NCI-H2107 treated with DMSO at 0.1 percent for 48 hours (cell line): ENCODE results near the gene MDN1.
A peak's percentile ranks its signal among the peaks of the same experiment; 100 is the strongest.
"Not testable (repeated sequence)": the region's sequence is repeated elsewhere in the genome, so short reads cannot be mapped to it uniquely, and the experiment has no call there.

Experiments used
- DNase-seq: peaks from one replicate; lab custom pipeline; 2025; ENCODE audit not compliant: unreplicated experiment; lab: John Stamatoyannopoulos, UW

The MDN1 gene, protein sequence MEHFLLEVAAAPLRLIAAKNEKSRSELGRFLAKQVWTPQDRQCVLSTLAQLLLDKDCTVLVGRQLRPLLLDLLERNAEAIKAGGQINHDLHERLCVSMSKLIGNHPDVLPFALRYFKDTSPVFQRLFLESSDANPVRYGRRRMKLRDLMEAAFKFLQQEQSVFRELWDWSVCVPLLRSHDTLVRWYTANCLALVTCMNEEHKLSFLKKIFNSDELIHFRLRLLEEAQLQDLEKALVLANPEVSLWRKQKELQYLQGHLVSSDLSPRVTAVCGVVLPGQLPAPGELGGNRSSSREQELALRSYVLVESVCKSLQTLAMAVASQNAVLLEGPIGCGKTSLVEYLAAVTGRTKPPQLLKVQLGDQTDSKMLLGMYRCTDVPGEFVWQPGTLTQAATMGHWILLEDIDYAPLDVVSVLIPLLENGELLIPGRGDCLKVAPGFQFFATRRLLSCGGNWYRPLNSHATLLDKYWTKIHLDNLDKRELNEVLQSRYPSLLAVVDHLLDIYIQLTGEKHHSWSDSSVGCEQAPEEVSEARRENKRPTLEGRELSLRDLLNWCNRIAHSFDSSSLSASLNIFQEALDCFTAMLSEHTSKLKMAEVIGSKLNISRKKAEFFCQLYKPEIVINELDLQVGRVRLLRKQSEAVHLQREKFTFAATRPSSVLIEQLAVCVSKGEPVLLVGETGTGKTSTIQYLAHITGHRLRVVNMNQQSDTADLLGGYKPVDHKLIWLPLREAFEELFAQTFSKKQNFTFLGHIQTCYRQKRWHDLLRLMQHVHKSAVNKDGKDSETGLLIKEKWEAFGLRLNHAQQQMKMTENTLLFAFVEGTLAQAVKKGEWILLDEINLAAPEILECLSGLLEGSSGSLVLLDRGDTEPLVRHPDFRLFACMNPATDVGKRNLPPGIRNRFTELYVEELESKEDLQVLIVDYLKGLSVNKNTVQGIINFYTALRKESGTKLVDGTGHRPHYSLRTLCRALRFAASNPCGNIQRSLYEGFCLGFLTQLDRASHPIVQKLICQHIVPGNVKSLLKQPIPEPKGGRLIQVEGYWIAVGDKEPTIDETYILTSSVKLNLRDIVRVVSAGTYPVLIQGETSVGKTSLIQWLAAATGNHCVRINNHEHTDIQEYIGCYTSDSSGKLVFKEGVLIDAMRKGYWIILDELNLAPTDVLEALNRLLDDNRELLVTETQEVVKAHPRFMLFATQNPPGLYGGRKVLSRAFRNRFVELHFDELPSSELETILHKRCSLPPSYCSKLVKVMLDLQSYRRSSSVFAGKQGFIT (N-terminal part only)

DNA sequence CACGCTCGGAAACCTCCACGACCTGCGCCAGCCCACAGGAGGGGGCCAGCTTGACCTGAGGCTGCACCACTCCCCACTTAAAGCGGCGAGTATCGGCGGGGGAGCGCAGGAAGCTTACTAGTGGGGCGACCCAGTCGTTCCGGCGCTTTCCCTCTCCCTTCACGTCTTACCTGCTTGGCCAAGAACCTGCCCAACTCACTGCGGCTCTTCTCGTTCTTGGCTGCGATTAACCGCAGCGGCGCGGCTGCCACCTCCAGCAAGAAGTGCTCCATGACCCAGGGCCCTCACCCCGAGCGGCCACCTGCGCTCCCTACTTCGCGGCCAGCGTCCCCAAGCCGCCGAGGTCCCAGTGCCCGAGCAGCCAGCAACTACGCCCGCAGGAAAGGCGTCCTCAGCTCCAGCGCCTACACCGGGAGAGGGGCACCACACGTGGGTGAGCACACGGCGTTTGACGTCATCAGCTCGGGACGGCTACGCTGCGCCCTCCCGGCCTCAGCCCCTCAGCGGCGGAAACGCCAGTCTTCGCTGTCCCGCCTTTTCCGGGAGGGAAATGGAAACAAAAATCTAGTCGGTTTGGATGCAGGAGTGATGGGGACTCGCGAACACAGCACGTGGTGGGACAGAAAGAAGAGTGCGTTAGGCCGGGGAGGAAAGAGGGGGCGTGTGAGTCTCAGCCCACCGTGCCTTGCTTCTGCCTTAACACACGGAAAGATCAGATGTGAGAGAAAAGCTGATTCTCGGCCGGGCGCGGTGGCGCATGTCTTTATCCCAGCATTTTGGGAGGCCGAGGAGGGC is at the start of gene MDN1:
TSS of gene MDN1 (minus strand) at position 459 of the 795 bp plus-strand sequence. CDS start at position 272, 187 bp downstream.
- peak; percentile 78 for DNase-seq

DNA sequence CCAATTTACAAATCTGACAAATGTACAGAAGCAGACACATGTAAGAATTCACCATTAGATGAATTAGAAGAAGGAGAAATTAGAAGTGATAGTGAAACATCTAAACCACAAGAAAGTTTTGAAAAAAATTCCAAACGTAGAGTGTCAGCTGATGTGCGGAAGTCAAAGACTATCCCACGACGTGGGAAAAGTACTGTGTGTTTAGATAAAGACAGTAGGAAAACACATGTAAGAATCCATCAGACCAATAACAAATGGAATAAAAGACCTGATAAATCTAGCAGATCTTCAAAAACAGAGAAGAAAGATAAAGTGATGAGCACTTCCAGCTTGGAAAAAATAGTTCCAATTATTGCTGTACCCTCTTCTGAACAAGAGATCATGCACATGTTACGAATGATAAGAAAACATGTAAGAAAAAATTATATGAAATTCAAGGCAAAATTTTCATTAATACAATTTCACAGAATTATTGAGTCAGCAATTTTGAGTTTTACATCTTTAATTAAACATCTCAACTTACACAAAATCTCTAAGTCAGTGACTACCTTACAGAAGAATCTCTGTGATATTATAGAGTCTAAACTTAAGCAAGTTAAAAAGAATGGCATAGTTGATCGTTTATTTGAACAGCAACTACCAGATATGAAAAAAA is 46.6 kb upstream of the MDN1 start:
- DNase-seq, result no peak

DNA sequence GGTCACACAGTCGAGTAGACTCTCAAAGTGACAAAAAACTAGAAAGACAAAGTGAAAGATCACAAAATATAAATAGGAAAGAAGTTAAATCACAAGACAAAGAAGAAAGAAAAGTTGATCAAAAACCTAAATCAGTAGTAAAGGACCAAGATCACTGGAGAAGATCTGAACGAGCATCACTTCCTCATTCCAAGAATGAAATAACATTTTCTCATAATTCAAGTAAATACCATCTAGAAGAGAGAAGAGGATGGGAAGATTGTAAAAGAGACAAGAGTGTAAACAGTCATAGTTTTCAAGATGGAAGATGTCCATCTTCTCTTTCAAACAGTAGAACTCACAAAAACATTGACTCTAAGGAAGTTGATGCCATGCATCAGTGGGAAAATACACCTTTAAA is 43.1 kb upstream of the MDN1 start:
- no peak for DNase-seq

DNA sequence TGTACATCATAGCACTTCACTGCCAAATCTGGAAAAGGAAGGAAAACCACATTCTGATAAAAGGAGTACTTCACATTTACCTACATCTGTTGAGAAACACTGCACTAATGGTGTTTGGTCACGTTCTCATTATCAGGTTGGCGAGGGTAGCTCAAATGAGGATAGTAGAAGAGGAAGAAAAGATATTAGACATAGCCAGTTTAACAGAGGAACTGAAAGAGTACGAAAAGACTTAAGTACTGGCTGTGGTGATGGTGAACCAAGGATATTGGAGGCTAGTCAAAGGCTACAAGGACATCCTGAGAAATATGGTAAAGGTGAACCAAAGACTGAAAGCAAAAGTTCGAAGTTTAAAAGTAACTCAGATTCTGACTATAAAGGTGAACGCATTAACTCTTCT is 42.7 kb upstream of the MDN1 start:
- no peak for DNase-seq

DNA sequence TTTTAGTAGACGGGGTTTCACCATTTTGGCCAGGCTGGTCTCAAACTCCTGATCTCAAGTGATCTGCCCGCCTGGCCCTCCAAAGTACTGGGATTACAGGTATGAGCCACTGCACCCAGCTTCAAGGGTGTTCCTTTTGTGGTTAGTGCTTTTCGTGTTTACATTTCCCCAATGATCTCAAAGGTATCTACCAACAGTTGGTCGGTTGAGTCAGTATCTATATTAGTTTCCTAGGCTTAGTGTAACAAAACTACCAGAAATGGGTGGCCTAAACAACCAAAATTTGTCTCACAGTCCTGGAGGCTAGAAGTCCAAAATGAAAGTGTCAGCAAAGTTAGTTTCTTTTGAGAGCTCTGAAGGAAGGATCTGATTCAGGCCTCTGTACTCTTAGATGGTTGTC is 40.1 kb upstream of the MDN1 start:
- no peak for DNase-seq

DNA sequence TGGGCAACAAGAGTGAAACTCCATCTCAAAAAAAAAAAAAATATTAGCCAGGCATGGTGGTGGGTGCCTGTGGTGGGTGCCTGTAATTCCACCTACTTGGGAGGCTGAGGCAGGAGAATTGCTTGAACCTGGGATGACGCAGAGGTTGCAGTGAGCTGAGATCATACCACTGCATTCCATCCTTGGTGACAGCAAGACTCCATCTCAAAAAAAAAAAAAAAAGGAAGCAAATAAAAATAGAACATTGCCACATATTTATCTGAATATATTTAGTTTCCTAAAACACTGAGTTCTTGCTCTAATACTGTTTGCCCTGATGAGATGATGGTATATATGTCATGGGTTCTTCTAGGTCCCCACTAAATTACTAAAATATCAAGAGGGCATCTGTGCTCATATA is 38.4 kb upstream of the MDN1 start:
- no peak for DNase-seq

DNA sequence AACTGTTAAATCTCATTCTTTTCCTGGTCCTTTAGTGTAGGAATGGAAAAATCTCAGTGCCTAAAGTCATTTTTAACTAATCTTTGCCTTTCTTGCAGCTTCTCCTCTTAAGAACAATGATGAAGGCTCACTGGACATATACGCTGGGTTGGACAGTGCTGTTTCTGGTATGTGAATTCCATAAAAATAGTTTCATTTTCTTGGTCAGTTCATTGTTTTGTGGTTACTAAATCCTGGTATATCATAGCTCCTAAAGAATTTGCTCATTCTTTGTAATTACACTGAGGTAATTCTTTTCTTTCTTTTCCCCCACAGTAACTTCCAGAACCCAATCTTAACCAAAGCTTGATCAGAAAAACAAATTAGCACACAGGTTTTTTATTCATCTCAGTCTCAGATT is 33.5 kb upstream of the MDN1 start:
- no peak for DNase-seq

DNA sequence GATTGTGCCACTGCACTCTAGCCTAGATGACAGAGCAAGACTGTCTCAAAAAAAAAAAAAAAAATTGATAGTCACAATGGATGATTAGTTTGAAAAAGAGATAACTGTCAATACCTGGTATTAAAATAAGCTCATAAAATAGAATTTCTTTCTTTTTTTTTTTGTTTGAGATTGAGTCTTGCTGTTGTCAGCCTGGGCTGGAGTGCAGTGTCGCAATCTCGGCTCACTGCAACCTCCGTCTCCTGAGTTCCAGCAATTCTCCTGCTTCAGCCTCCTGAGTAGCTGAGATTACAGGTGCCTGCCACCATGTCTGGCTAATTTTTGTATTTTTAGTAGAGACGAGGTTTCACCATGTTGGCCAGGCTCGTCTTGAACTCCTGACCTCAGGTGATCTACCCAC is 27.9 kb upstream of the MDN1 start:
- not testable (repeated sequence) for DNase-seq

DNA sequence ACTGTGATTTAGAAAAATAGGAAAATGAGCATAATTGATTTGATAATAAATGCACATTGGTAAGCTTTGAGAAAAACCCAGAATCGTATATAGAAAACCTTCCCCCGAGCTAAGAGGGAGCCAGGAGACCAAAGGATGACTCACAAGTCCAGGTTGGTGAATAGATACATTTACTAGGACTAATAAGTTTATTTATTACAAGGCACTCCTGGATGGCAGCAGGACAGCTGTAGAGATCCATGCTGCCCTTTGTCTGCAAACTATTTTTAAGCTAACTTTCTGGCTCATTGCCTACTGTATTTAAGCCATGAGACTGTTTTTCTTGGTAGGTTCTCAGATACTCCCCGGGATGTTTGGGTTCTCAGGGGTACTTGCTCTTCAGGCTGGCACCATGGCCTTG is 23.5 kb upstream of the MDN1 start:
- DNase-seq, result no peak

DNA sequence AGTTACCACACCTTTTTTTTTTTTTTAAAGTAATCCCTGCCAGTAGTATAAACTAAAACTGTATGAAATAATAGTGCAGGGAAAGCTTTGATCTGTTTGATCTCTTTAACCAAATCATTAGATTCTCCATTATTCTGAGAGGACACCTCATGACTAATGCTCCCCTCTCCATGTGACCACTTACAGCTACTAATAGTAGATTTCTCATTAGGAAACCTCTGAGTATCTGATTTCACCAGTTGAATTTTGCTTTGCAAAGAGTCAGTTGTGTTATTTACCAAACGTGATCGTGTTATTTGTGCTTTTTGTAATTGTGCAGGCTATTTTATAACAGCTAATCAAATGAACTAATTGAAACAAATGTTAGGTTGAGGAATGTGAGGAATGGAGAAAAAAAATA is 22.6 kb upstream of the MDN1 start:
- no peak for DNase-seq

DNA sequence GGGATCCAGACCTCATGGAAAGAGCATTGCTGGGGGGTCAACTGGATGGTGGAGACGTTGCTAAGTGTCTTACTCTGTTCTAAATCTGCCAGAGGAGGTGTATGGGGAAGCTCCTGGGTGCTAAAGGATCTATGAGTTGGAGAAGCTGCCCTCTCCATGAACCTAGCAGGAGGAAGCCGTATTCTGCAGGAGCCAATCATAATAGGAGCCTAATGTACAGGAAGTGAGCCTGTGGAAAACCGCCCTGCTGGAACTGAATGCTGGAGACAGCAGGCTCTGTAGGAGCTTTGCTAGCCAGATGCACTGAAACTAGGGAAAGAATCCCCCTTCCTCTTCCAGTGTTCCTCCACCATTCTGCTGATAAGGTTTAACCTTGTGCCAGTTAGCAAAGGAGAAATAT is 20.9 kb upstream of the MDN1 start:
- DNase-seq, result no peak

DNA sequence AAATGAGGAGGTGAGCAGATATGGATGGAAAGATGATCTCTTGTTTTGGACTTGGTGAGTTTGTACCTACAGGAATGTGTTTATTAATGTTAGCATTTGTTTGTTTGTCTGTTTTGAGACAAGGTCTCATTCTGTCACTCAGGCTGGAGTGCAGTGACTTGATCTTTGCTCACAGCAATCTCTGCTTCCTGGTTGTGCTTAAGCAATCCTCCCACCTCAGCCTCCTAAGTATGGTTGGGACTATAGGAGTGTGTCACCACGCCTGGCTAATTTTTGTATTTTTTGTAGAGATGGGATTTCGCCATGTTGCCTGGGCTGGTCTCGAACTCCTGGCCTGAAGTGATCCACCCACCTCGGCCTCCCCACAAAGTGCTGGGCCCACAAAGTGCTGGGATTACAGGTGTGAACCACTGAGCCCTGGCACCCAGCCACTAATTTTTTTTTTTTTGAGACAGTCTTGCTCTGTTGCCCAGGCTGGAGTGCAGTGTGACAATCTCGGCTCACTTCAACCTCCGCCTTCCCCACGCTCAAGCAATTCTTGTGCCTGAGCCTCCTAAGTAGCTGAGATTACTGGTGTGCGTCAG is 17.1 kb upstream of the MDN1 start:
- DNase-seq, result no peak

DNA sequence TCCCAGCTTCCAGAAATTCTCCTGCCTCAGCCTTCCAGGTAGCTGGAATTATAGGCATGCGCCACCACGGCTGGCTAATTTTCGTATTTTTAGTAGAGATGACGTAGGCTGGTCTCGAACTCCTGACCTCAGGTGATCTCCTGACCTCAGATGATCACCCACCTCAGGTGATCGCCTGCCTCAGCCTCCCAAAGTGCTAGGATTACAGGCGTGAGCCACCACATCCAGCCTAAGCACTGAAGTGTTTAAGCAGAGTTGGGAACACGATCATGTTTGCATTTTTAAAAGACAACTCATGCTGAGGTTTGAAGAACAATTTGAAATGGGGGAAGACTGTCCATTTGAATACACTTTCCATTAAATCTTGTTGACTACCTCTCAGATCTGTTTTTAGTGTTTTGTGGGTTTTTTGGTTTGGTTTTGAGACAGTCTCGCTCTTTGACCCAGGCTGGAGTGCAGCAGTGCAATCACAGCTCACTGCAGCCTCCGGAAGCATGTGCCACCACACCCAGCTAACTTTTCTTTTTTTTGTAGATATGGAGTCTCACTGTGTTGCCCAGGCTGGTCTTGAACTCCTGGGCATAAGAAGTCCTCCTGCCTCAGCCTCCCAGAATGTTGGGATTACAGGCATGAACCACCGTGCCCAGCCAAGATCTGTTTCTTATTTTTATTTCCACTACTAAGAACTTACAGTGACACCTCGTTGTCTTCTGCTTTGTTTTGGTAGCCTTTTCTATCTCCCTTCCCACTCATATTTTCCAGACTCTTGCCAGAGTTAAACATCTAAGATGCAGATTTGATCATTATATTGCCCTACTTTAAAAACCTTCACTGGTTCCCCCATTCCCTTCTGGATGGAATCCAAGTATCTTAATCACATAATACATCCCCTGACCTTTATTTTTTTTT is 15.5 kb upstream of the MDN1 start:
- DNase-seq, result no peak

DNA sequence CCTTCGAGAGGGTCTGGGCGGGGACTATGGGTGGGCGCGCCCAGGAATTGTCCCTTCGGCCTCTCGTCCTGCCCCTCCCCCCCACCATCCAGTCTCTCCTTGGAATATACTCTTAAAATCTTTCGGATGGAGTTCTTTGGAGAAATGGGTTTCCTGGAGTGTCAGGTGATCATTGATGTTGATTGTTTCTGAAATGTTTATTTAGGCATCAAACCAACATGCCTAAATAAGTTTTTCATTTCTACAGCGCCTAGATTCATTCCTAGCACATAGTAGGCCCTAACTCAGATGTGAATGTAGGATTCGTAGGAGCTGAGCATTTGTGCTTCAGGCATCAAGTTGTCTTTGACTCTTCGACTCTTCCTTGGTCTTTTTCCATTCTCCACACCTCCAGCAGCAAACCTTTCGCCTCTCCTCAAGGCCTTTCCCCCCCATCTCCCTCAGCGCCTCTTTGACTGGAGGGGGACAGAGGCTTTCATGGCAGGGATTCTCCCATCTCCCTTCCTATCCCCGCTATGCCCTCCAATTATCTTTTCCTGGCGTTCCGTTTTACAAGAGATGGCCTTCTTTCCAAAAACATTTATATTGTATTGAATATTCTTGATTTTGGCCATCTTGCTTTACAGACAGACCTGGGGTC is 10.7 kb upstream of the MDN1 start:
- DNase-seq, result no peak

DNA sequence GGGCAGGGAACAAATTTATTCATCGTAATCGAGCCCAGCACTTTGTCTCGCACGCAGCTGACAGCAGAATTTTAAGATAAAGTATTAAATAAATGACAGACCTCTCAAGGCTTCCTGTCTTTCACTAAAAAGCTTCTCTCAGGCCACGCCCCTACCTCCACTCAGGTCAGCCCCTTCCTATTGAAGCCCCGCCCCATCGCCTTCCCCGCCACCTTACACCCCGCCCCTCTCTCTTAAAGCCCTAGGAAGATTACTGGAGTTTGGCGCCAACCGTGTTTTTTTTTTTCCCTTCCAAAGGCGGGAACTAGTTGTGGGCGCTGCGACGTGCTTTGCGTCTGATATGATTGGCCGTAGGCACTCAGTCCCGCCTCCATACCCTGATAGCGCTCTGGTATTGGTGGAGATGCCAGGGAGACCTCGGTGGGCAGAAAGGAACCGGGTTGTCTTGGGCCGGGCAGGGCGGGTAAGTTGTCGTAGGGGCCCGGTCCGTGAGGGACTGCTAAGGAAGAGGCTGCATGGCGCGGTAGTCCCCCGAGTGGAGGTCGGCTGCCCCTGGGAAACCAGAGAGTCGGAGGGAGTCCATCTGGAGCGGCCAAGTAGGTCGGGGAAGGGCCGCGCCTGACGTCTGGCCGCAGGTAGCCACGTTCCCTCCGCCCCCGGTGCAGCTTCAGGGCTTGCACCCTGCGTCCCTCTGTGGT is 10.0 kb upstream of the MDN1 start, which contains the start of gene CASP8AP2:
TSS of gene CASP8AP2 (plus strand) at position 409 of the 698 bp plus-strand sequence.
- peak; percentile 99 for DNase-seq

DNA sequence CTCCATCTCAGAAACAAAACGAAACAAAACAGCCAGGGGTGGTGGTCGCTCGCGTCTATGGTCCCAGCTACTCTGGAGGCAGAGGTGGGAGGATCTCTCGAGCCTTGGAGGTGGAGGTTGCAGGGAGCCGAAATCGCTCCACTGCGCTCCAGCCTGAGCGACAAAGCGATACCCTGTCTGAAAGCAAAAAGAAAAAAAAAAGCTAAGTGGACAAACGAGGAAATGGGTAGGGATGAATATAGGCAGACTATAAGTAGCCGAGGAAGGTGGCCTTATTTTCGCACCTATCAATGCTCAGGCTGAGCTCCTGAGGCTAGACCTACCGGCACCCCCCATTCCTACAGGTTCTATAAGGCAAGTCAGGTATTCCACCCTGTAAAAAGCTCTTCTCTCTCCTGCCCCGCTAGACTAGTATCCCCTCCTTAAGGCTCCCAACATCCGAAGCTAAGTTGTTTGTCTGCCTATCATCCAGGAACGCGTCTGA is 9.4 kb upstream of the MDN1 start:
- no peak for DNase-seq

DNA sequence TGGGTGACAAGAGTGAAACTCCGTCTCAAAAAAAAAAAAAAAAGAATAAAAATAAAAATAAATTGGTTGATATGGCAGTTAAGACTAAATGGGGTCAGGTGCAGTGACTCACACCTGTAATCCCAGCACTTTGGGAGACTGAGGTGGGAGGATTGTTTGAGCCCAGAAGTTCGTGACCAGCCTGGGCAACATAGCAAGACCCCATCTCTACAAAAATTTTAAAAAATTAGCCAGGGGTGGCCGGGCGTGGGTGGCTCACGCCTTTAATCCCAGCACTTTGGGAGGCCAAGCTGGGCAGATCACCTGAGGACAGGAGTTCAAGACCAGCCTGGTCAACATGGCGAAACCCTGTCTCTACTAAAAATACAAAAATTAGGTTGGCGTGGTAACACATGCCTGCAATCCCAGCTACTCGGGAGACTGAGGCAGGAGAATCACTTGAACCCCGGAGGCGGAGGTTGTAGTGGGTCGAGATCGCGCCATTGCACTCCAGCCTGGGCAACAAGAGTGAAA is 8.9 kb upstream of the MDN1 start:
- not testable (repeated sequence) for DNase-seq
